Ovary (tissue), 9 donors: ENCODE measurements around the gene PTPRJ. TPM values are rescaled to one million over a fixed set of nuclear protein-coding genes. Genes with fewer than 3 reads are reported as not detected.
"Not testable (repeated sequence)": the region's sequence is repeated elsewhere in the genome, so short reads cannot be mapped to it uniquely, and the experiment has no call there.

Source experiments
- DNase-seq, 5 donors: peaks; one replicate each; pipeline ENCODE4 v3.0.0-alpha.2; 2019 to 2020
- H3K27ac ChIP-seq, 2 donors: fragments of 200-600 bp; one replicate each; pipeline versions ENCODE4 v1.5.1 to v1.8.0; 2019 to 2022
- H3K27me3 ChIP-seq: fragments of 200-600 bp; one replicate; pipeline ENCODE4 v1.8.0; 2022
- H3K36me3 ChIP-seq: fragments of 200-600 bp; sonication (generic); one replicate; pipeline ENCODE4 v1.5.1; 2019
- H3K4me1 ChIP-seq: one replicate; pipeline ENCODE4 v1.8.1; 2013; ENCODE audit warnings: mild to moderate bottlenecking, moderate library complexity; ENCODE audit not compliant: insufficient read depth
- H3K4me3 ChIP-seq: fragments of 200-600 bp; sonication (generic); one replicate; pipeline ENCODE4 v1.5.1; 2017
- H3K9me3 ChIP-seq, 2 donors: fragments of 200-600 bp in 1 of 2; sonication (generic) in 1 of 2; one replicate each; pipeline versions ENCODE4 v1.5.1 to v1.8.1; 2013 to 2019; ENCODE audit warnings: mild to moderate bottlenecking in 1 of 2, moderate library complexity in 1 of 2
- CTCF ChIP-seq, 3 donors: fragments of 450-650 bp in 2 of 3; fragments of 200-600 bp in 1 of 3; IDR thresholded peaks; one replicate each; pipeline versions ENCODE4 v1.5.1 to v1.8.0; 2016 to 2022; ENCODE audit warnings: antibody characterized with exemption in 3 of 3, mild to moderate bottlenecking in 1 of 3
- EP300 ChIP-seq: sonication (generic); formaldehyde crosslinking; IDR thresholded peaks from one replicate; pipeline ENCODE4 v1.6.1; 2017; ENCODE audit warnings: antibody characterized with exemption
- POLR2A ChIP-seq: fragments of 450-650 bp; IDR thresholded peaks from one replicate; pipeline ENCODE4 v1.6.1; 2017; ENCODE audit warnings: antibody characterized with exemption, mild to moderate bottlenecking, moderate library complexity
- WGBS, 3 donors: extraction: QIAGEN DNeasy Blood & Tissue Kit in 1 of 3; methylation state at CpG; one replicate each; pipeline versions ENCODE4 v1.1.5 to v1.1.7; 2013 to 2017; 5-methylcytosine and 5-hydroxymethylcytosine counted together
- intact Hi-C, 4 donors: fragments of 100-400 bp; cut with DNase I; formaldehyde crosslinking; loops; one replicate each; pipeline versions ENCODE4 v1.11.0 to v1.15.1; 2022 to 2023
- polyA plus RNA-seq, 2 donors: library from polyadenylated mRNA; stranded (reverse); fragments of 200-250 nt in 1 of 2; fragments of 350-450 nt in 1 of 2; fragmentation: Illumina TruSeq in 1 of 2; extraction: RNeasy Lipid Tissue Mini Kit (QIAGEN cat#74804) in 1 of 2; gene quantifications; one replicate each; pipeline ENCODE4 v1.2.3, GENCODE V29; 2013 to 2014
- total RNA-seq, 7 donors: library from RNA; depleted of rRNA in 2 of 7; stranded (reverse); fragments of >200 nt in 2 of 7; fragmentation: NEBNext Ultra II Directional in 3 of 7; extraction: Animal tissue kit (Norgen Biotek cat#: 25700) in 3 of 7; gene quantifications; one replicate each; pipeline versions ENCODE4 v1.1.0 to v1.2.4, GENCODE V29; 2016 to 2023
- donor health status: DM: no; HTN: no; CAD: no; lungs with moderate emphysema.
- donor health status: DM: no; HTN: no; CAD: no.
- donor health status: Bipolar disorder and iron deficiency.
- donor health status: DM: yes; HTN: yes; CAD: no.
- donor health status: DM: no; HTN: no; CAD: no.
- donor health status: DM: yes; HTN: yes; CAD: no.

The PTPRJ gene
- total and polyA plus RNA-seq, 9 donors: 1.6 to 16.1 (median 5.5) TPM

GRCh38 chr11:48127521-48128183 lies 147.3 kb downstream of the PTPRJ start:
- WGBS, 3 donors: 82 to 85% (median 85%) methylated on average over 22 of the region's 22 CpGs
- no peak overlapping the region for H3K4me3 ChIP-seq
- no peaks in the 10 kb centered on the region for H3K9me3 ChIP-seq
- intact Hi-C loops: no loop called here
- no peak overlapping the region for H3K27ac ChIP-seq
- H3K27me3 ChIP-seq: no peaks in the 10 kb centered on the region
- DNase-seq: no peak
- no peaks in the 10 kb centered on the region for H3K36me3 ChIP-seq
- no peak for TF ChIP-seq EP300
- TF ChIP-seq CTCF (IDR thresholded peaks at IDR 0.05): no peak
- TF ChIP-seq POLR2A: no peak
- no peaks in the 10 kb centered on the region for H3K4me1 ChIP-seq

- H3K27ac ChIP-seq: no peak overlapping the region
- no peaks in the 10 kb centered on the region for H3K27me3 ChIP-seq
- H3K4me3 ChIP-seq: no peak overlapping the region
- no peaks in the 10 kb centered on the region for H3K9me3 ChIP-seq
- H3K36me3 ChIP-seq: no peaks in the 10 kb centered on the region
- intact Hi-C loops: no loop called here
- DNase-seq: no peak
- WGBS, 3 donors: 88 to 94% (median 91%) methylated on average over 6 of the region's 6 CpGs
- no peak for TF ChIP-seq EP300
- no peak for TF ChIP-seq CTCF (IDR thresholded peaks at IDR 0.05)
- no peak for TF ChIP-seq POLR2A
- H3K4me1 ChIP-seq: no peaks in the 10 kb centered on the region
Measured at GRCh38 chr11:48129697-48130395, 149.5 kb downstream of the PTPRJ start.

GRCh38 chr11:48134221-48134922 lies 154.0 kb downstream of the PTPRJ start:
- TF ChIP-seq POLR2A: no peak
- no peak for TF ChIP-seq EP300
- no peak for TF ChIP-seq CTCF (IDR thresholded peaks at IDR 0.05)
- H3K27me3 ChIP-seq: no peaks in the 10 kb centered on the region
- no peak overlapping the region for H3K27ac ChIP-seq
- no peak for DNase-seq
- no peak overlapping the region for H3K4me3 ChIP-seq
- H3K36me3 ChIP-seq: no peaks in the 10 kb centered on the region
- intact Hi-C loops: no loop called here
- no peaks in the 10 kb centered on the region for H3K9me3 ChIP-seq
- 89 to 93% (median 90%) methylated on average over 10 of the region's 10 CpGs for WGBS, 3 donors
- no peaks in the 10 kb centered on the region for H3K4me1 ChIP-seq

GRCh38 chr11:48138222-48138621 lies 157.9 kb downstream of the PTPRJ start:
- Histone ChIP-seq H3K27ac (no peak overlapping the region), H3K9me3 (no peaks in the 10 kb centered on the region), H3K36me3 (no peaks in the 10 kb centered on the region), H3K4me3 (no peak overlapping the region), H3K4me1 (no peaks in the 10 kb centered on the region), H3K27me3 (no peaks in the 10 kb centered on the region)
- DNase-seq: no peak
- TF ChIP-seq CTCF (IDR thresholded peaks at IDR 0.05): no peak
- no peak for TF ChIP-seq EP300
- no peak for TF ChIP-seq POLR2A
- intact Hi-C loops: no loop called here

- 97% methylated on average over 3 of the region's 3 CpGs for WGBS, 3 donors
- DNase-seq, H3K27ac ChIP-seq, H3K27me3 ChIP-seq, H3K4me1 ChIP-seq, H3K4me3 ChIP-seq, intact Hi-C loops, H3K9me3 ChIP-seq, H3K36me3 ChIP-seq: not testable (repeated sequence)
Measured at GRCh38 chr11:48139896-48140295, 159.5 kb downstream of the PTPRJ start.
